ENCODE measurements around the gene DCAF5.

DNA sequence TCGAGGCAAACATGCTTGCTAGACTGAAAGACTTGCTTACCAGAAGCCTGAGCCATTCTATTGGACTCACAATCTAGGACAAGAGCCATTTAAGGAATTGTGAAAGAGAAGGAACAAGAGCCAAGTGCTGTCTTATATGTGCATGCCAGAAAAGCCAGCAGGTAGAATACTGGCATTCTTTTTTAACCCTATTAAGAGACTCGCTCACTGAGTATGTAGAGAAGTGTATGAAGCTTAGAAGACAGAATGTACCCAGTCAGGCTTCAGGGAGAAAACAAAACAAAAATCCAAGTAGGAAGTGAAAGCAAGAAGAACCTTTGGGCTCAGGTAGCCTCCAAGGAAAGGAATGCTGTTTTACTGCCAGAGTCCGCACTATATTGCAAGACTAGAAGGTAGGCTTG, 65.9 kb downstream of the DCAF5 start:
- TF ChIP-seq, protein P1, sequence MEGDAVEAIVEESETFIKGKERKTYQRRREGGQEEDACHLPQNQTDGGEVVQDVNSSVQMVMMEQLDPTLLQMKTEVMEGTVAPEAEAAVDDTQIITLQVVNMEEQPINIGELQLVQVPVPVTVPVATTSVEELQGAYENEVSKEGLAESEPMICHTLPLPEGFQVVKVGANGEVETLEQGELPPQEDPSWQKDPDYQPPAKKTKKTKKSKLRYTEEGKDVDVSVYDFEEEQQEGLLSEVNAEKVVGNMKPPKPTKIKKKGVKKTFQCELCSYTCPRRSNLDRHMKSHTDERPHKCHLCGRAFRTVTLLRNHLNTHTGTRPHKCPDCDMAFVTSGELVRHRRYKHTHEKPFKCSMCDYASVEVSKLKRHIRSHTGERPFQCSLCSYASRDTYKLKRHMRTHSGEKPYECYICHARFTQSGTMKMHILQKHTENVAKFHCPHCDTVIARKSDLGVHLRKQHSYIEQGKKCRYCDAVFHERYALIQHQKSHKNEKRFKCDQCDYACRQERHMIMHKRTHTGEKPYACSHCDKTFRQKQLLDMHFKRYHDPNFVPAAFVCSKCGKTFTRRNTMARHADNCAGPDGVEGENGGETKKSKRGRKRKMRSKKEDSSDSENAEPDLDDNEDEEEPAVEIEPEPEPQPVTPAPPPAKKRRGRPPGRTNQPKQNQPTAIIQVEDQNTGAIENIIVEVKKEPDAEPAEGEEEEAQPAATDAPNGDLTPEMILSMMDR (IDR thresholded peaks at IDR 0.05): no peak
- TF ChIP-seq POLR2A (IDR thresholded peaks at IDR 0.05): no peak
